IMR-90 (cell line): ENCODE measurements around the gene NEUROD2. TPM values are rescaled to one million over a fixed set of nuclear protein-coding genes. Genes with fewer than 3 reads are reported as not detected.

Source experiments
- ATAC-seq: fragments of 200-7000 bp; cut with Tn5 transposase; 2 replicates; pipeline ENCODE4 v1.9.1; 2020; ENCODE audit warnings: low read depth, mild to moderate bottlenecking, moderate library complexity
- BruUV-seq: library from RNA; stranded (reverse); fragments of 400-500 nt; replicated peaks from 2 replicates; lab custom pipeline; 2021; lab: Mats Ljungman, UMichigan
- CTCF ChIA-PET: fragments of 300-600 bp; formaldehyde crosslinking; extraction: SDS; loops from one replicate; lab custom pipeline; 2021; ENCODE audit warnings: antibody characterized with exemption; lab: Yijun Ruan, JAX
- POLR2A ChIA-PET: fragments of 300-600 bp; sonication (Branson Sonifier 250); formaldehyde crosslinking; loops from one replicate; lab custom pipeline; 2022; ENCODE audit warnings: antibody characterized with exemption; ENCODE audit not compliant: unreplicated experiment; lab: Charles Lee
- DNase-seq: peaks from one replicate; pipeline ENCODE4 v3.0.0; 2013
- H2AFZ ChIP-seq: replicated peaks from 2 replicates; pipeline ENCODE3; 2013; ENCODE audit warnings: low read length, mild to moderate bottlenecking; ENCODE audit not compliant: poor library complexity
- H2AK5ac ChIP-seq: 2 replicates; pipeline ENCODE4 v1.6.1; 2013; ENCODE audit warnings: low read depth, low read length, inconsistent platforms
- H2AK9ac ChIP-seq: replicated peaks from 2 replicates; pipeline ENCODE3; 2013; ENCODE audit warnings: mild to moderate bottlenecking, low read depth, low read length, moderate library complexity; ENCODE audit not compliant: poor library complexity
- H2BK120ac ChIP-seq: 2 replicates; pipeline ENCODE4 v1.6.1; 2013; ENCODE audit warnings: low read depth, low read length, inconsistent platforms
- H2BK15ac ChIP-seq: 3 replicates; pipeline ENCODE4 v1.6.1; 2013; ENCODE audit warnings: low read depth, low read length, inconsistent platforms
- H2BK20ac ChIP-seq: 2 replicates; pipeline ENCODE4 v1.6.1; 2013; ENCODE audit warnings: low read depth, mild to moderate bottlenecking, inconsistent platforms, low read length, moderate library complexity
- H2BK5ac ChIP-seq: 2 replicates; pipeline ENCODE4 v1.6.1; 2013; ENCODE audit warnings: mild to moderate bottlenecking, low read depth, low read length, inconsistent platforms; ENCODE audit not compliant: poor library complexity, severe bottlenecking
- H3K14ac ChIP-seq: replicated peaks from 2 replicates; pipeline ENCODE4 v1.6.1; 2013; ENCODE audit warnings: low read depth, low read length, inconsistent platforms
- H3K18ac ChIP-seq: 2 replicates; pipeline ENCODE4 v1.6.1; 2013; ENCODE audit warnings: low read depth, low read length, control low read depth
- H3K23ac ChIP-seq: 2 replicates; pipeline ENCODE4 v1.6.1; 2013; ENCODE audit warnings: low read depth, low read length, inconsistent platforms
- H3K27ac ChIP-seq: 2 replicates; pipeline ENCODE4 v1.5.1; 2013; ENCODE audit warnings: mild to moderate bottlenecking, control low read depth, low read length; ENCODE audit not compliant: insufficient read depth
- H3K27me3 ChIP-seq: 2 replicates; pipeline ENCODE4 v1.6.1; 2013; ENCODE audit warnings: low read length; ENCODE audit not compliant: control insufficient read depth, insufficient read depth
- H3K36me3 ChIP-seq: 2 replicates; pipeline ENCODE4 v1.6.1; 2013; ENCODE audit warnings: low read length, mixed read lengths; ENCODE audit not compliant: control insufficient read depth, insufficient read depth
- H3K4ac ChIP-seq: 2 replicates; pipeline ENCODE4 v1.6.1; 2013; ENCODE audit warnings: low read depth, low read length, inconsistent platforms
- H3K4me1 ChIP-seq: 2 replicates; pipeline ENCODE4 v1.6.1; 2013; ENCODE audit warnings: low read length, mixed read lengths; ENCODE audit not compliant: control insufficient read depth, insufficient read depth
- H3K4me2 ChIP-seq: 2 replicates; pipeline ENCODE4 v1.6.1; 2013; ENCODE audit warnings: low read depth, mild to moderate bottlenecking, control low read depth, low read length, moderate library complexity
- H3K4me3 ChIP-seq: 2 replicates; pipeline ENCODE4 v1.5.1; 2013; ENCODE audit warnings: low read depth, mild to moderate bottlenecking, control low read depth, low read length, moderate library complexity; ENCODE audit not compliant: insufficient read depth
- H3K56ac ChIP-seq: 2 replicates; pipeline ENCODE4 v1.6.1; 2013; ENCODE audit warnings: low read length, inconsistent platforms; ENCODE audit not compliant: insufficient read depth; ENCODE audit errors: extremely low read depth
- H3K79me1 ChIP-seq, 2 experiments: 2 replicates each; pipeline ENCODE4 v1.6.1; 2013; ENCODE audit warnings: low read length in 2 of 2, inconsistent platforms in 1 of 2, low read depth in 1 of 2
- H3K9ac ChIP-seq: 2 replicates; pipeline ENCODE4 v1.6.1; 2013; ENCODE audit warnings: low read depth, low read length, control low read depth
- H3K9me1 ChIP-seq: 2 replicates; pipeline ENCODE4 v1.6.1; 2013; ENCODE audit warnings: low read length, inconsistent platforms; ENCODE audit not compliant: insufficient read depth
- H3K9me3 ChIP-seq: 2 replicates; pipeline ENCODE4 v1.6.1; 2013; ENCODE audit warnings: low read length; ENCODE audit not compliant: control insufficient read depth, insufficient read depth
- H4K20me1 ChIP-seq: 2 replicates; pipeline ENCODE4 v1.6.1; 2013; ENCODE audit warnings: low read length, inconsistent platforms; ENCODE audit not compliant: insufficient read depth
- H4K5ac ChIP-seq: 2 replicates; pipeline ENCODE4 v1.6.1; 2013; ENCODE audit warnings: mild to moderate bottlenecking, low read depth, low read length, control low read depth
- H4K8ac ChIP-seq, 2 experiments: 2 replicates each; pipeline ENCODE4 v1.6.1; 2013; ENCODE audit warnings: low read depth in 2 of 2, low read length in 2 of 2, control low read depth in 1 of 2, inconsistent platforms in 1 of 2
- H4K91ac ChIP-seq: 2 replicates; pipeline ENCODE4 v1.6.1; 2013; ENCODE audit warnings: low read depth, low read length, inconsistent platforms; ENCODE audit not compliant: insufficient read depth
- BHLHE40 ChIP-seq: fragments of 150-350 bp; IDR thresholded peaks from 2 replicates; pipeline ENCODE4 v1.6.1; 2016; ENCODE audit warnings: mild to moderate bottlenecking, low read depth, low read length
- CEBPB ChIP-seq: IDR thresholded peaks from 2 replicates; pipeline ENCODE4 v1.6.1; 2012; ENCODE audit warnings: low read depth, low read length, improper control_type of control experiment
- CHD1 ChIP-seq: IDR thresholded peaks from 2 replicates; pipeline ENCODE4 v1.6.1; 2012; ENCODE audit warnings: low read depth, low read length, improper control_type of control experiment
- FOS ChIP-seq: fragments of 150-350 bp; IDR thresholded peaks from 2 replicates; pipeline ENCODE4 v1.6.1; 2016; ENCODE audit warnings: low read depth, low read length
- MAFK ChIP-seq: IDR thresholded peaks from 2 replicates; pipeline ENCODE4 v1.6.1; 2012; ENCODE audit warnings: low read depth, low read length, improper control_type of control experiment
- MAZ ChIP-seq: IDR thresholded peaks from 2 replicates; pipeline ENCODE4 v1.6.1; 2012; ENCODE audit warnings: low read depth, mild to moderate bottlenecking, low read length, improper control_type of control experiment, moderate library complexity, borderline replicate concordance
- MXI1 ChIP-seq: IDR thresholded peaks from 2 replicates; pipeline ENCODE4 v1.6.1; 2012; ENCODE audit warnings: low read depth, mild to moderate bottlenecking, low read length, moderate library complexity, borderline replicate concordance
- NFE2L2 ChIP-seq: fragments of 150-350 bp; IDR thresholded peaks from 2 replicates; pipeline ENCODE4 v1.6.1; 2016; ENCODE audit warnings: low read depth, mild to moderate bottlenecking, low read length
- POLR2A ChIP-seq: IDR thresholded peaks from 2 replicates; pipeline ENCODE4 v1.6.1; 2012; ENCODE audit warnings: mild to moderate bottlenecking, low read depth, low read length
- RAD21 ChIP-seq: IDR thresholded peaks from 2 replicates; pipeline ENCODE4 v1.6.1; 2012; ENCODE audit warnings: low read length, improper control_type of control experiment
- RCOR1 ChIP-seq: IDR thresholded peaks from 2 replicates; pipeline ENCODE4 v1.6.1; 2012; ENCODE audit warnings: mild to moderate bottlenecking, low read length, improper control_type of control experiment; ENCODE audit not compliant: insufficient replicate concordance
- RFX5 ChIP-seq: IDR thresholded peaks from 2 replicates; pipeline ENCODE4 v1.8.0; 2012; ENCODE audit warnings: low read depth, mild to moderate bottlenecking, low read length, moderate library complexity
- SMC3 ChIP-seq: fragments of 150-350 bp; IDR thresholded peaks from 2 replicates; pipeline ENCODE4 v1.6.1; 2016; ENCODE audit warnings: low read depth, mild to moderate bottlenecking, antibody characterized with exemption, low read length, moderate library complexity
- USF2 ChIP-seq: fragments of 150-350 bp; IDR thresholded peaks from 2 replicates; pipeline ENCODE4 v1.6.1; 2017; ENCODE audit warnings: mild to moderate bottlenecking, antibody characterized with exemption, low read length, low read depth
- WGBS, 2 experiments: methylation state at CpG; one replicate each; pipeline versions ENCODE4 v1.1.5 to v1.1.7; 2013; ENCODE audit warnings: missing lambda C conversion rate in 2 of 2; ENCODE audit not compliant: insufficient read length in 1 of 2; ENCODE audit errors: extremely low coverage in 2 of 2; 5-methylcytosine and 5-hydroxymethylcytosine counted together
- dilution Hi-C: fragments of 300-500 bp; cut with HindIII; formaldehyde crosslinking; loops from one replicate; pipeline ENCODE4 v1.14.3; 2018; ENCODE audit warnings: low sequenced_read_pairs; ENCODE audit not compliant: unreplicated experiment
- in situ Hi-C: fragments of 300-500 bp; cut with MboI; formaldehyde crosslinking; loops from 3 replicates; pipeline ENCODE4 v1.14.3; 2019; ENCODE audit warnings: low sequenced_read_pairs, inconsistent platforms, mixed read lengths
- intact Hi-C: fragments of 100-400 bp; cut with micrococcal nuclease; formaldehyde crosslinking; loops from 2 replicates; pipeline ENCODE4 v1.10.0; 2022
- polyA plus RNA-seq, 3 experiments: library from polyadenylated mRNA; depleted of rRNA; stranded (reverse); fragments of >200 nt; gene quantifications; 2 replicates each; pipeline ENCODE4 v1.2.3, GENCODE V29; 2012; ENCODE audit warnings: low replicate concordance in 1 of 3
- total RNA-seq: library from RNA; depleted of rRNA; stranded (reverse); fragments of >200 nt; gene quantifications from 2 replicates; pipeline ENCODE4 v1.2.3, GENCODE V29; 2012
- TF ChIP-seq, protein P1 (sequence below): fragments of 150-350 bp; IDR thresholded peaks from 2 replicates; pipeline ENCODE4 v1.6.1; 2016; ENCODE audit warnings: low read depth, mild to moderate bottlenecking, low read length, moderate library complexity, borderline replicate concordance
- TF ChIP-seq, protein P2 (sequence below): conservative IDR thresholded peaks from 2 replicates; pipeline ENCODE4 v1.5.1; 2012; ENCODE audit warnings: mild to moderate bottlenecking, low read depth, low read length, improper control_type of control experiment

The NEUROD2 gene
- total and polyA plus RNA-seq, 2 of the 4 experiments (the other 2 are of a cell fraction): not detected

DNA sequence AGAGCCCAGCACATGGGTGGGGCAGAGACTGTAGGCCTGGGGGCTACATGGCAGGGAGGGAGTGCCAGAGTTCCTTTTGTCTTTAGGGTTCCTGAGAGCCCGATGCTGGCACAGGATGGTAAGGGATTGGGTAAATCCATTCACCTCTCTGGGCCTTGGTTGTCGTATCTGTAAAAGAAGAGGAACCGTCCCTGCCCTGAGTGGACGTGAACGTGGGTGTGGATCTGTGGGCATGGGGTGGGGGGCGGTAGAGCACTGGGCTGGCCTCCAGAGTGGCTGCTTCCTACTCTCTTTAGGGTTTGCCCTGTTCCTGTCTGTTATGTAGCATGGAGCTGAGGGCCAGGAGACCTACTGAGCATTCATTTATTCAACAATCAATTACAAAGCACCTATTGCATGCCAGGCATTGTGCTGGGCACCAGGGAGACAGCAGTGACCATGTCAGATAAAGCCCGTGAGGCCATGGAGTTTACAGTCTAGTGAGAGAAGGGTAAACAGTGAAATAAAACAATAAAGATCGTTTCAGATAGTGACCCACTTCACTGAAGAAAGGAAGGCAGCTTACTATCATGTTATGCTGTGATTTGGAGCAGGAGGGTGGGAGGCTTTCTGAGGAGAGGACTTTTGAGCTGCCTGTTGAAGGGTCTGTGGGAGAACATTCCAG lies 44.3 kb upstream of the NEUROD2 start:
- no peak overlapping the region for H3K4me2 ChIP-seq
- no peak overlapping the region for H3K4me3 ChIP-seq
- H3K9me3 ChIP-seq: no peaks in the 10 kb centered on the region
- no peak overlapping the region for H2BK5ac ChIP-seq
- BruUV-seq: no TSS peak
- peaks cover 4% of the 10 kb centered on the region for H3K9me1 ChIP-seq
- peaks cover 36% of the 10 kb centered on the region for H4K20me1 ChIP-seq
- no peak overlapping the region for H2BK120ac ChIP-seq
- dilution Hi-C loops (no loop called here), in situ Hi-C loops (no loop called here), intact Hi-C loops (no loop called here)
- H2BK20ac ChIP-seq: no peak overlapping the region
- WGBS, 2 experiments: 50% methylated on average over 1 of the region's 8 CpGs; no CpG with 5 or more reads in 1 of the 2 experiments
- no peak overlapping the region for H2AK5ac ChIP-seq
- TF ChIP-seq RFX5 (no peak), CHD1 (no peak), MXI1 (no peak), MAZ (no peak), NFE2L2 (no peak), BHLHE40 (no peak), POLR2A (no peak), FOS (no peak), USF2 (no peak), CEBPB (no peak), SMC3 (no peak), MAFK (no peak), RAD21 (no peak), RCOR1 (no peak)
- TF ChIP-seq, protein P1, sequence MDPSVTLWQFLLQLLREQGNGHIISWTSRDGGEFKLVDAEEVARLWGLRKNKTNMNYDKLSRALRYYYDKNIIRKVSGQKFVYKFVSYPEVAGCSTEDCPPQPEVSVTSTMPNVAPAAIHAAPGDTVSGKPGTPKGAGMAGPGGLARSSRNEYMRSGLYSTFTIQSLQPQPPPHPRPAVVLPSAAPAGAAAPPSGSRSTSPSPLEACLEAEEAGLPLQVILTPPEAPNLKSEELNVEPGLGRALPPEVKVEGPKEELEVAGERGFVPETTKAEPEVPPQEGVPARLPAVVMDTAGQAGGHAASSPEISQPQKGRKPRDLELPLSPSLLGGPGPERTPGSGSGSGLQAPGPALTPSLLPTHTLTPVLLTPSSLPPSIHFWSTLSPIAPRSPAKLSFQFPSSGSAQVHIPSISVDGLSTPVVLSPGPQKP: no peak
- TF ChIP-seq, protein P2, sequence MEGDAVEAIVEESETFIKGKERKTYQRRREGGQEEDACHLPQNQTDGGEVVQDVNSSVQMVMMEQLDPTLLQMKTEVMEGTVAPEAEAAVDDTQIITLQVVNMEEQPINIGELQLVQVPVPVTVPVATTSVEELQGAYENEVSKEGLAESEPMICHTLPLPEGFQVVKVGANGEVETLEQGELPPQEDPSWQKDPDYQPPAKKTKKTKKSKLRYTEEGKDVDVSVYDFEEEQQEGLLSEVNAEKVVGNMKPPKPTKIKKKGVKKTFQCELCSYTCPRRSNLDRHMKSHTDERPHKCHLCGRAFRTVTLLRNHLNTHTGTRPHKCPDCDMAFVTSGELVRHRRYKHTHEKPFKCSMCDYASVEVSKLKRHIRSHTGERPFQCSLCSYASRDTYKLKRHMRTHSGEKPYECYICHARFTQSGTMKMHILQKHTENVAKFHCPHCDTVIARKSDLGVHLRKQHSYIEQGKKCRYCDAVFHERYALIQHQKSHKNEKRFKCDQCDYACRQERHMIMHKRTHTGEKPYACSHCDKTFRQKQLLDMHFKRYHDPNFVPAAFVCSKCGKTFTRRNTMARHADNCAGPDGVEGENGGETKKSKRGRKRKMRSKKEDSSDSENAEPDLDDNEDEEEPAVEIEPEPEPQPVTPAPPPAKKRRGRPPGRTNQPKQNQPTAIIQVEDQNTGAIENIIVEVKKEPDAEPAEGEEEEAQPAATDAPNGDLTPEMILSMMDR: no peak
- no peak overlapping the region for H4K91ac ChIP-seq
- ATAC-seq (no peak), DNase-seq (no peak)
- H3K56ac ChIP-seq: no peak overlapping the region
- no peak overlapping the region for H2BK15ac ChIP-seq
- H3K27me3 ChIP-seq: no peaks in the 10 kb centered on the region
- no peak overlapping the region for H3K14ac ChIP-seq
- no peak overlapping the region for H3K18ac ChIP-seq
- ChIA-PET CTCF (no interaction called here), POLR2A (no interaction called here)
- H4K5ac ChIP-seq: no peak overlapping the region
- no peak overlapping the region for H3K4ac ChIP-seq
- H3K4me1 ChIP-seq: peaks cover 3% of the 10 kb centered on the region; the same call in 1 of the 2 replicates
- H3K79me1 ChIP-seq: peaks cover 16 to 44% of the 10 kb centered on the region in 2 experiments
- no peak overlapping the region for H2AK9ac ChIP-seq
- peaks cover 6% of the 10 kb centered on the region for H3K36me3 ChIP-seq
- no peak overlapping the region for H4K8ac ChIP-seq
- peak overlapping the region; percentile 17; the same call in 1 of the 2 replicates for H3K23ac ChIP-seq
- H3K9ac ChIP-seq: no peak overlapping the region
- H3K27ac ChIP-seq: no peak overlapping the region
- H2AFZ ChIP-seq: no peak overlapping the region
